Smooth muscle cell (in vitro differentiated cells): ENCODE measurements around the gene CDH22. TPM values are rescaled to one million over a fixed set of nuclear protein-coding genes. Genes with fewer than 3 reads are reported as not detected.

Experiments used
- DNase-seq: peaks from one replicate; lab custom pipeline; 2025; ENCODE audit not compliant: unreplicated experiment; lab: John Stamatoyannopoulos, UW
- H2AFZ ChIP-seq: fragments of 200-600 bp; sonication (generic); 2 replicates; pipeline ENCODE4 v1.6.0; 2016; ENCODE audit warnings: antibody characterized with exemption, low read depth, mild to moderate bottlenecking
- H3F3A ChIP-seq: fragments of 200-600 bp; sonication (generic); 2 replicates; pipeline ENCODE4 v1.6.0; 2017; ENCODE audit warnings: antibody characterized with exemption, low read depth
- H3K27ac ChIP-seq: fragments of 200-600 bp; sonication (generic); 2 replicates; pipeline ENCODE4 v1.5.1; 2016; ENCODE audit warnings: low read depth, mild to moderate bottlenecking
- H3K27me3 ChIP-seq: fragments of 200-600 bp; sonication (generic); 2 replicates; pipeline ENCODE4 v1.6.1; 2016; ENCODE audit warnings: low read depth, mild to moderate bottlenecking
- H3K36me3 ChIP-seq: fragments of 200-600 bp; sonication (generic); 2 replicates; pipeline ENCODE4 v1.5.1; 2016; ENCODE audit warnings: low read depth
- H3K4me1 ChIP-seq: fragments of 200-600 bp; sonication (generic); 2 replicates; pipeline ENCODE4 v1.5.1; 2016; ENCODE audit warnings: low read depth
- H3K4me2 ChIP-seq: fragments of 200-600 bp; sonication (generic); 2 replicates; pipeline ENCODE4 v1.6.0; 2016; ENCODE audit warnings: mild to moderate bottlenecking
- H3K4me3 ChIP-seq: fragments of 200-600 bp; sonication (generic); 2 replicates; pipeline ENCODE4 v1.5.1; 2016; ENCODE audit warnings: mild to moderate bottlenecking
- H3K79me2 ChIP-seq: fragments of 200-600 bp; sonication (generic); 2 replicates; pipeline ENCODE4 v1.6.0; 2016; ENCODE audit warnings: low read depth, mild to moderate bottlenecking
- H3K9ac ChIP-seq: fragments of 200-600 bp; sonication (generic); 2 replicates; pipeline ENCODE4 v1.6.0; 2016; ENCODE audit warnings: low read depth
- H3K9me3 ChIP-seq: fragments of 200-600 bp; sonication (generic); replicated peaks from 2 replicates; pipeline ENCODE4 v1.5.1; 2016; ENCODE audit warnings: low read depth
- H4K20me1 ChIP-seq: fragments of 200-600 bp; sonication (generic); 2 replicates; pipeline ENCODE4 v1.6.0; 2016; ENCODE audit warnings: low read depth
- WGBS: methylation state at CpG from one replicate; pipeline ENCODE4 v1.1.7; 2016; ENCODE audit warnings: low lambda C conversion rate; 5-methylcytosine and 5-hydroxymethylcytosine counted together
- polyA plus RNA-seq: library from polyadenylated mRNA; unstranded; fragments of >200 nt; fragmentation: Nextera tagmentation; extraction: Ambion mirVana; gene quantifications from 2 replicates; pipeline ENCODE4 v1.2.1, GENCODE V29; 2016
- total RNA-seq: library from RNA; depleted of rRNA; stranded (reverse); fragments of >200 nt; gene quantifications from 2 replicates; pipeline ENCODE4 v1.2.3, GENCODE V29; 2014
- TF ChIP-seq, protein P1 (sequence below): fragments of 200-600 bp; sonication (generic); IDR thresholded peaks from 2 replicates; pipeline ENCODE4 v1.5.1; 2017; ENCODE audit warnings: borderline replicate concordance, mild to moderate bottlenecking, antibody characterized with exemption; ENCODE audit not compliant: insufficient read depth, poor library complexity, severe bottlenecking

Gene CDH22
- total and polyA plus RNA-seq, 2 experiments from 2014 or later: not detected

DNA sequence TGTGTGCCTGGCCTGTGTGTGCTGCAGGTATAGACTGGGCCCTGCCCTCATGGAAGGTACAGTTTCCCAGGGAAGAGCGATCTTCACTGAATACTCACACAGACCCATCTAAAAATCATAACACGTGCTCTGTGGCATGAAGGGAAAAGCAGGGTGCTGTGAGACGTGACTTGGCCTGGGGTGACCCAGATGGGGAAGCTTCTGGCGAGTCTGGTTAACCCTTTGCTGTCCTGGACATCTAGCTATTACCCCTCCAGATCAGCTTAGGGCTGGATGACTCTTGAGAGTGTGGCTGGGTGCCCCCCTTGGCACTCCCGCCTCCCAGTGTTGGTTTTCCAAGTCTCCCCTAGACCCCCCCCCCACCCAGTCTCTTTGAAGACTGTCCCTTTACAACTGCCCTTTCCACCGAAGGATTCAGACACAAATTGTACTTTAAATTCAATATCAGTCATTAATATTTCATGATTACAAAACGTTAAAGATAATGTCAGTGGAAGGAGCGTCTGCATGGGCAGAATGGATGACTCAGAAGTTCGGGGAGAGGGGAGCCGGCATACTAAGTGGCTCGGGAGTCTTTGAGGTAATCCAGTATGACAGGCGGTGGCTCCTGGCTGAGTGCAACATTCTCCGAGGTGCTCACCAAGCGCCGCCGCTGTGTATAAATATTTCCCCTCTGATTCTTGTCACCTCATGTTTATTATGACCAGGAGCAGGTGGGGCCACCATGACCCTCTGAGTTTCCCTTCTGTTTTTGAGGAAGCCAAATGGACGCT lies 112.8 kb downstream of the CDH22 start:
- Histone ChIP-seq H3K4me1 (no peaks in the 10 kb centered on the region), H3K9ac (no peak overlapping the region), H3K27me3 (peaks cover 15% of the 10 kb centered on the region), H3K9me3 (no peaks in the 10 kb centered on the region), H2AFZ (no peak overlapping the region), H3K79me2 (no peaks in the 10 kb centered on the region), H3K27ac (no peak overlapping the region), H3F3A (no peaks in the 10 kb centered on the region), H4K20me1 (no peaks in the 10 kb centered on the region), H3K36me3 (no peaks in the 10 kb centered on the region), H3K4me3 (no peak overlapping the region), H3K4me2 (no peak overlapping the region)
- TF ChIP-seq, protein P1, sequence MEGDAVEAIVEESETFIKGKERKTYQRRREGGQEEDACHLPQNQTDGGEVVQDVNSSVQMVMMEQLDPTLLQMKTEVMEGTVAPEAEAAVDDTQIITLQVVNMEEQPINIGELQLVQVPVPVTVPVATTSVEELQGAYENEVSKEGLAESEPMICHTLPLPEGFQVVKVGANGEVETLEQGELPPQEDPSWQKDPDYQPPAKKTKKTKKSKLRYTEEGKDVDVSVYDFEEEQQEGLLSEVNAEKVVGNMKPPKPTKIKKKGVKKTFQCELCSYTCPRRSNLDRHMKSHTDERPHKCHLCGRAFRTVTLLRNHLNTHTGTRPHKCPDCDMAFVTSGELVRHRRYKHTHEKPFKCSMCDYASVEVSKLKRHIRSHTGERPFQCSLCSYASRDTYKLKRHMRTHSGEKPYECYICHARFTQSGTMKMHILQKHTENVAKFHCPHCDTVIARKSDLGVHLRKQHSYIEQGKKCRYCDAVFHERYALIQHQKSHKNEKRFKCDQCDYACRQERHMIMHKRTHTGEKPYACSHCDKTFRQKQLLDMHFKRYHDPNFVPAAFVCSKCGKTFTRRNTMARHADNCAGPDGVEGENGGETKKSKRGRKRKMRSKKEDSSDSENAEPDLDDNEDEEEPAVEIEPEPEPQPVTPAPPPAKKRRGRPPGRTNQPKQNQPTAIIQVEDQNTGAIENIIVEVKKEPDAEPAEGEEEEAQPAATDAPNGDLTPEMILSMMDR: no peak
- no peak for DNase-seq
- 72% methylated on average over 17 of the region's 17 CpGs for WGBS

DNA sequence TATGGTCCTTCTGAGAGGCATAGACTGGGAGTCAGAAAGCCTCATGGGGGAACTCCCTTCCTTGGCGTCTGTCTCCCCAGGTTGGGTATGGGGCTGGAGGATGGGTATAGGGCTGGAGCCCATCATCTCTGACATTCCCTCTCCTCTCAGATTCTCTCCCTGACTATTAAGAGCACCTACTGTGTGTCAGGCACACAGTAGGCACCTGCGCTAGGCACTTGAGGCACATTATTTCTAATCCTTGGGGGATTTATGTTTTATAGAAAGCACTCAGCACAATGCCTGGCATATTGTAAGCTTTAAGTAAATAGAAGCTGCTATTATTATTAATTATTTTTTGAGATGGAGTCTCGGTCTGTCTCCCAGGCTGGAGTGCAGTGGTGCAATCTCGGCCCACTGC lies 113.9 kb downstream of the CDH22 start:
- Histone ChIP-seq H3K4me2 (no peak overlapping the region), H2AFZ (no peak overlapping the region), H3K9ac (no peak overlapping the region), H3K4me1 (no peaks in the 10 kb centered on the region), H3F3A (no peaks in the 10 kb centered on the region), H3K36me3 (no peaks in the 10 kb centered on the region), H3K4me3 (no peak overlapping the region), H3K9me3 (no peaks in the 10 kb centered on the region), H3K27me3 (peaks cover 13% of the 10 kb centered on the region), H3K79me2 (no peaks in the 10 kb centered on the region), H4K20me1 (no peaks in the 10 kb centered on the region), H3K27ac (no peak overlapping the region)
- TF ChIP-seq, protein P1: no peak
- no peak for DNase-seq
- WGBS: 97% methylated on average over 4 of the region's 4 CpGs

DNA sequence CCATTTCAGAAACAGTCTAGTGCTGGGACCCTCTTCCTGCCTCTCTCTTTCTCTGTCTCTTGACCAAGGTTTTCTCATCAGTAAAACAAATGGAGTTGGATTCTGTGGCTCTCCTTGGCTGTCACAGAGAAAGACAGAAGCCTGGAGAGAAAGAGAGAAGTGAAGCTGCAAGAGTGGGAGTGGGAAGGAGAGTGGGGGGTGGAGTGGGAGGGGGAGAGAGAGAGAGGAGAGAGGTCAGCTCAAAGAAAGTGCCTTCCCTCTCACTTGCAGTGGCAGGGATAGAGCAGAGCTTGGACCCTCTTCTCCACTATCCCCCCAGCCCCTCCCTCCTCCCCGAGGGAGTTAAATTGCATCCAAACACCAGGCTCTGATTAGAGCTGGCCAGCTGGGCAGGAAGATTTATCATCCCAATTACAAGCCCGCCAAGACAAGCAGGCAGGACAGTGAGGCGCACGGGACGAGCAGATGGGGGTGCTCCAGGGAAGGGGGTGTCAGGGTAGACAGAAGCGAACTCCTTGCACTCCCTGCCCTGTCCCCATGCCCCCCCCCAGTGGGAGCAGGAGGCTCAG lies 115.8 kb downstream of the CDH22 start:
- Histone ChIP-seq H3K9me3 (no peaks in the 10 kb centered on the region), H3K4me2 (no peak overlapping the region), H3K27ac (no peak overlapping the region), H2AFZ (no peak overlapping the region), H3K4me1 (no peaks in the 10 kb centered on the region), H3K27me3 (peaks cover 7% of the 10 kb centered on the region), H3K36me3 (no peaks in the 10 kb centered on the region), H3F3A (no peaks in the 10 kb centered on the region), H4K20me1 (no peaks in the 10 kb centered on the region), H3K9ac (no peak overlapping the region), H3K4me3 (no peak overlapping the region), H3K79me2 (no peaks in the 10 kb centered on the region)
- 46% methylated on average over 6 of the region's 6 CpGs for WGBS
- DNase-seq: no peak
- TF ChIP-seq, protein P1: no peak
